K562 (cell line): Measurements from ENCODE around the gene PCDH9. TPM values are rescaled to one million over a fixed set of nuclear protein-coding genes. Genes with fewer than 3 reads are reported as not detected.

ENCODE experiments used
- ATAC-seq: fragments of 200-7000 bp; cut with Tn5 transposase; 3 replicates; pipeline ENCODE4 v1.9.1; 2020; ENCODE audit warnings: moderate library complexity
- BruUV-seq: library from RNA; stranded (reverse); fragments of 400-500 nt; replicated peaks from 2 replicates; lab custom pipeline; 2021; lab: Mats Ljungman, UMichigan
- CTCF ChIA-PET: fragments of 300-600 bp; formaldehyde crosslinking; extraction: SDS; loops from one replicate; lab custom pipeline; 2021; ENCODE audit warnings: low intra/inter-chr PET ratio; lab: Yijun Ruan, JAX
- POLR2A ChIA-PET: fragments of 300-600, 350-650 bp; sonication (Branson Sonifier 250); formaldehyde crosslinking; extraction: SDS; loops from one replicate; lab custom pipeline; 2021; ENCODE audit warnings: antibody characterized with exemption, inconsistent platforms; lab: Yijun Ruan, JAX
- DNase-seq, 4 experiments: peaks; one replicate each; pipeline versions ENCODE4 v3.0.0 to v3.0.0-alpha.2; 2011 to 2018; ENCODE audit warnings: low spot score in 3 of 4, mixed read lengths in 3 of 4; ENCODE audit errors: extremely low read depth in 1 of 4
- FAIRE-seq: peaks from 2 replicates; lab custom pipeline; 2011; peaks lifted over from hg19 to GRCh38; lab: Jason Lieb, UNC
- H2AFZ ChIP-seq: 2 replicates; pipeline ENCODE4 v1.6.0; 2011; ENCODE audit warnings: low read depth, low read length, control low read depth, inconsistent platforms
- H3K27ac ChIP-seq: fragments of 200-600 bp; 3 replicates; pipeline ENCODE4 v1.8.0; 2011; ENCODE audit warnings: low read depth, mild to moderate bottlenecking, control low read depth, inconsistent platforms, low read length, moderate library complexity, mixed read lengths; ENCODE audit errors: extremely low read depth
- H3K27me3 ChIP-seq, 2 experiments: fragments of 300-600 bp in 1 of 2; 2 replicates in 1 of 2; 3 replicates in 1 of 2; pipeline versions ENCODE4 v1.6.0 to v1.8.0; 2011; ENCODE audit warnings: inconsistent platforms in 2 of 2, low read length in 2 of 2, mild to moderate bottlenecking in 1 of 2, mixed read lengths in 1 of 2, moderate library complexity in 1 of 2; ENCODE audit not compliant: control insufficient read depth in 2 of 2, insufficient read depth in 2 of 2
- H3K36me3 ChIP-seq: fragments of 300-600 bp; 3 replicates; pipeline ENCODE4 v1.8.0; 2011; ENCODE audit warnings: mild to moderate bottlenecking, low read length, inconsistent platforms; ENCODE audit not compliant: control insufficient read depth, insufficient read depth
- H3K4me1 ChIP-seq, 2 experiments: fragments of 200-600 bp in 1 of 2; replicated peaks in 1 of 2; 2 replicates in 1 of 2; 3 replicates in 1 of 2; pipeline versions ENCODE4 v1.5.1 to v1.8.0; 2011; ENCODE audit warnings: inconsistent platforms in 2 of 2, low read length in 2 of 2, mild to moderate bottlenecking in 1 of 2, mixed read lengths in 1 of 2, moderate library complexity in 1 of 2; ENCODE audit not compliant: control insufficient read depth in 2 of 2, insufficient read depth in 2 of 2
- H3K4me2 ChIP-seq: 2 replicates; pipeline ENCODE4 v1.6.1; 2011; ENCODE audit warnings: low read length, control low read depth, inconsistent platforms, mixed read lengths; ENCODE audit not compliant: insufficient read depth
- H3K4me3 ChIP-seq: fragments of 200-600 bp; sonication (generic), shearing (Covaris generic); 2 replicates; pipeline ENCODE4 v1.5.1; 2016; ENCODE audit warnings: control low read depth, inconsistent platforms
- H3K79me2 ChIP-seq: fragments of 200-600 bp; 3 replicates; pipeline ENCODE4 v1.8.0; 2011; ENCODE audit warnings: low read length, inconsistent platforms; ENCODE audit not compliant: control insufficient read depth, insufficient read depth
- H3K9ac ChIP-seq, 2 experiments: 2 replicates each; pipeline versions ENCODE4 v1.6.0 to v1.6.1; 2011; ENCODE audit warnings: low read depth in 2 of 2, low read length in 2 of 2, control low read depth in 1 of 2, inconsistent platforms in 1 of 2, mild to moderate bottlenecking in 1 of 2, mixed read lengths in 1 of 2; ENCODE audit not compliant: insufficient read depth in 1 of 2
- H3K9me1 ChIP-seq: one replicate; pipeline ENCODE4 v1.6.0; 2011; ENCODE audit warnings: inconsistent platforms, mild to moderate bottlenecking, low read length, moderate library complexity; ENCODE audit not compliant: control insufficient read depth, insufficient read depth
- H3K9me3 ChIP-seq: replicated peaks from 2 replicates; pipeline ENCODE4 v1.5.1; 2011; ENCODE audit warnings: low read depth, low read length, inconsistent platforms; ENCODE audit not compliant: control insufficient read depth, insufficient read depth
- H4K20me1 ChIP-seq: replicated peaks from 2 replicates; pipeline ENCODE4 v1.6.1; 2011; ENCODE audit warnings: low read length, inconsistent platforms, mixed read lengths; ENCODE audit not compliant: control insufficient read depth, insufficient read depth
- BCLAF1 ChIP-seq, 2 experiments: fragments of 450-650 bp in 1 of 2; IDR thresholded peaks; 2 replicates each; pipeline ENCODE4 v1.6.1; 2011 to 2017; ENCODE audit warnings: low read depth in 2 of 2, antibody characterized with exemption in 1 of 2, borderline replicate concordance in 1 of 2, low read length in 1 of 2, mild to moderate bottlenecking in 1 of 2, mixed read lengths in 1 of 2; ENCODE audit not compliant: control insufficient read depth in 1 of 2
- CHD4 ChIP-seq: fragments of 200-600 bp; sonication (generic); IDR thresholded peaks from 3 replicates; pipeline ENCODE4 v1.6.1; 2012; ENCODE audit warnings: low read depth, mild to moderate bottlenecking, mixed read lengths, low read length, inconsistent platforms; ENCODE audit not compliant: insufficient read depth, insufficient replicate concordance, poor library complexity, severe bottlenecking
- E2F8 ChIP-seq: fragments of 450-650 bp; IDR thresholded peaks from 2 replicates; pipeline ENCODE4 v1.7.1; 2018; ENCODE audit warnings: mild to moderate bottlenecking, low read depth; ENCODE audit not compliant: partially characterized antibody
- JUND ChIP-seq, 2 experiments: IDR thresholded peaks; 2 replicates in 1 of 2; 3 replicates in 1 of 2; pipeline ENCODE4 v1.6.1; 2011; ENCODE audit warnings: borderline replicate concordance in 2 of 2, low read depth in 2 of 2, low read length in 2 of 2, improper control_type of control experiment in 1 of 2, missing biosample characterization in 1 of 2, missing genetic modification characterization in 1 of 2, missing genetic modification reagents in 1 of 2
- PRPF4 ChIP-seq: fragments of 200-400 bp; formaldehyde crosslinking; IDR thresholded peaks from one replicate; pipeline ENCODE4 v1.6.1; 2017; ENCODE audit warnings: low read length, low read depth, mild to moderate bottlenecking; ENCODE audit not compliant: insufficient read depth, poor library complexity, severe bottlenecking
- RBFOX2 ChIP-seq: fragments of 200-400 bp; formaldehyde crosslinking; IDR thresholded peaks from 2 replicates; pipeline ENCODE4 v1.6.1; 2017; ENCODE audit warnings: low read depth, mild to moderate bottlenecking, low read length, moderate library complexity
- WGBS: fragments of 100-300 bp; shearing (Covaris generic); methylation state at CpG from one replicate; pipeline ENCODE4 v1.1.6; 2016; ENCODE audit warnings: low coverage, mixed read lengths; ENCODE audit not compliant: insufficient coverage; ENCODE audit errors: missing lambda C conversion rate; 5-methylcytosine and 5-hydroxymethylcytosine counted together
- in situ Hi-C: fragments of 300-500 bp; cut with MboI; formaldehyde crosslinking; loops from 4 replicates; pipeline ENCODE4 v1.15.0; 2018; ENCODE audit warnings: inconsistent platforms, mixed read lengths
- intact Hi-C: fragments of 100-400 bp; cut with micrococcal nuclease; formaldehyde crosslinking; loops from 2 replicates; pipeline ENCODE4 v1.14.2; 2022
- polyA plus RNA-seq, 8 experiments: library from polyadenylated mRNA; depleted of rRNA in 4 of 8; stranded (reverse) in 5 of 8; unstranded in 3 of 8; fragments of >200 nt; fragmentation: Nextera tagmentation in 2 of 8; fragmentation: Illumina TruSeq in 1 of 8; extraction: Ambion mirVana in 2 of 8; extraction: Trizol in 1 of 8; gene quantifications; 2 replicates each; pipeline versions ENCODE4 v1.2.1 to v1.2.3, GENCODE V29; 2011 to 2014; ENCODE audit warnings: inconsistent platforms in 1 of 8, missing spikeins in 1 of 8
- total RNA-seq, 7 experiments: library from RNA; depleted of rRNA in 6 of 7; stranded (reverse); fragments of >200 nt in 6 of 7; fragmentation: Illumina TruSeq in 2 of 7; extraction: Trizol in 2 of 7; gene quantifications; 2 replicates each; pipeline versions ENCODE4 v1.2.1 to v1.2.3, GENCODE V29; 2011 to 2021; ENCODE audit warnings: low replicate concordance in 1 of 7

Gene PCDH9
- total and polyA plus RNA-seq, 9 of the 15 experiments (the other 6 are each of a cell fraction or from before 2014, with no cell fraction given), result 1.1 to 6.7 (median 4.9) TPM

- ChIA-PET CTCF (no interaction called here), POLR2A (interaction anchor here (0.5 kb wide), 1 partner anchor 956 kb away, joined by 3 read pairs; no protein-coding TSS in a partner anchor)
- DNase-seq, result no peak
- H3K9me3 ChIP-seq, result no peaks in the 10 kb centered on the region
- no peaks in the 10 kb centered on the region for H3K79me2 ChIP-seq
- H2AFZ ChIP-seq, result no peak overlapping the region
- intact Hi-C loops, result no loop called here
- no peaks in the 10 kb centered on the region for H3K27me3 ChIP-seq
- no peak overlapping the region for H3K27ac ChIP-seq
- 0% methylated on average over 2 of the region's 2 CpGs for whole genome bisulfite sequencing
- H3K4me3 ChIP-seq, result no peak overlapping the region
- H4K20me1 ChIP-seq, result no peaks in the 10 kb centered on the region
- no peak overlapping the region for H3K4me2 ChIP-seq
- in situ Hi-C loops, result no loop called here
- BruUV-seq, result no TSS peak
- H3K4me1 ChIP-seq, result no peaks in the 10 kb centered on the region
- ATAC-seq, result no peak
- no peaks in the 10 kb centered on the region for H3K36me3 ChIP-seq
- no peak overlapping the region for H3K9ac ChIP-seq
- no peaks in the 10 kb centered on the region for H3K9me1 ChIP-seq
- FAIRE-seq, result no peak
- no peak for TF ChIP-seq JUND (IDR thresholded peaks at IDR 0.05; ENCODE audit: borderline replicate concordance, low read depth, low read length)
- no peak for TF ChIP-seq JUND (tag; IDR thresholded peaks at IDR 0.05; ENCODE audit: borderline replicate concordance, low read depth, low read length)
- no peak for TF ChIP-seq BCLAF1 (IDR thresholded peaks at IDR 0.05; ENCODE audit: borderline replicate concordance in 1 of 2, control insufficient read depth in 1 of 2, low read depth in 2 of 2, low read length in 1 of 2)
- no peak for TF ChIP-seq RBFOX2
- no peak for TF ChIP-seq PRPF4
- TF ChIP-seq E2F8, result no peak
- no peak for TF ChIP-seq CHD4
Measured at GRCh38 chr13:67278235-67278634, 48.1 kb upstream of the PCDH9 start.
